SH-SY5Y (cell line): ENCODE results near the gene EFCAB12.

Source experiments
- GATA2 ChIP-seq: IDR thresholded peaks from 2 replicates; pipeline ENCODE4 v1.6.1; 2011; ENCODE audit warnings: mild to moderate bottlenecking, low read depth, low read length
- GATA3 ChIP-seq: IDR thresholded peaks from 2 replicates; pipeline ENCODE4 v1.6.1; 2011; ENCODE audit warnings: low read depth, mild to moderate bottlenecking, low read length, moderate library complexity

DNA sequence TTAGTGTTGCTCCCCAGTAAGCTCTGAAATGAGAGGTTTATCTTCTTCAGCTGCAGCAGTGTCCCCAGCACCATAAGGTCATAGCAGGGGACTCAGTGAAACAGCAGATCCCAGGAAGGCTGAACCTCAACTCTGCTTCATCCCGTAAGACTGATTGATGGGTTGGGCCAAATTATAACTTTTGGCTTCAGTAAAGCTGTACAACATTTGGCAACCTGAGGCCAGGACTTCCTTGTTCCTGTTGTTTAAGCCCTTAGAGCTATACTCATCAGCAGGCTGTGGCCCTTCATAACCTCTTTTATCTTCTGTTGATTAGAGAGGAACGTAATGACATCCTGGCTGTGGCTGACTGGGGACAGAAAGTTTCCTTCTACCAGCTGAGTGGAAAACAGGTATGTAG, 40.6 kb upstream of the EFCAB12 start:
- TF ChIP-seq GATA2 = no peak
- TF ChIP-seq GATA3 = no peak
